Globus pallidus (tissue), 1 donor: ENCODE results near the gene C6orf89.
"Not testable (repeated sequence)": the region's sequence is repeated elsewhere in the genome, so short reads cannot be mapped to it uniquely, and the experiment has no call there.

Experiments used
- DNase-seq: peaks from one replicate; pipeline ENCODE4 v3.0.0-alpha.2; 2015; ENCODE audit warnings: low spot score

Gene C6orf89

GRCh38 chr6:36947570-36948351 is 62.0 kb downstream of the C6orf89 start:
- peak; percentile 98 for DNase-seq

DNA sequence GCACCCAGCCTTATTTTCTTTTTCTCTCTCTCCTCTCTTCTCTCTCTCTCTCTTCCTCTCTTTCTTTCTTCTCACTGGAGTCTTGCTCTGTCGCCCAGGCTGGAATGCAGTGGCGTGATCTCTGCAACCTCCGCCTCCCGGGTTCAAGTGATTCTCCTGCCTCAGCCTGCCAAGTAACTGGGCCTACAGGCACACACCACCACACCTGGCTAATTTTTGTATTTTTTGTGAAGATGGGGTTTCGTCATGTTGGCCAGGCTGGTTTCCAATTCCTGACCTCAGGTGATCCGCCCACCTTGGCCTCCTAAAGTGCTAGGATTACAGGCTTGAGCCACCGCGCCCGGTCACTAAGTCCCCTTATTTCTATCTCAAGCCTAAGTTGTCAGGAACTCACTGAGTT is 63.3 kb downstream of the C6orf89 start:
- not testable (repeated sequence) for DNase-seq

DNA sequence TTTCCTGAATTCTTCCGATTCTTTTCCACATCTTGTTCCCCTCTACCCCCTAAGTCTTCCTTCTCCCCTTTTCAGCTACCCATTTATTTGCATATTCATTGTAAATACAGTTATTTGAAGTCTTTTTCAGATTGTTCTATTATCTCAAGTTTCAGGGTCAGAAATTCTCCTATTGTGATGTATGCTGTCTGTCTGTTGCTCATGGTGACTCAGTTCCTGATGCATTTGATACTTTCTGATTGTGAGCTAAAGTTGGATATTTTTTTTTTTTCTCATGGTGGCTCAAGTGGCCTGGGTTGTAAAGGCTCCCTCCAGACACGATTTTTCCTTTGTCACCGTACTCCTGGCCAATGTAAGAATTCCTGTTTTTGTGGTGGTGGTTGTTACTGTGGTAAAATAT is 63.9 kb downstream of the C6orf89 start:
- no peak for DNase-seq

GRCh38 chr6:36953931-36954261 is 68.1 kb downstream of the C6orf89 start:
- DNase-seq = no peak

DNA sequence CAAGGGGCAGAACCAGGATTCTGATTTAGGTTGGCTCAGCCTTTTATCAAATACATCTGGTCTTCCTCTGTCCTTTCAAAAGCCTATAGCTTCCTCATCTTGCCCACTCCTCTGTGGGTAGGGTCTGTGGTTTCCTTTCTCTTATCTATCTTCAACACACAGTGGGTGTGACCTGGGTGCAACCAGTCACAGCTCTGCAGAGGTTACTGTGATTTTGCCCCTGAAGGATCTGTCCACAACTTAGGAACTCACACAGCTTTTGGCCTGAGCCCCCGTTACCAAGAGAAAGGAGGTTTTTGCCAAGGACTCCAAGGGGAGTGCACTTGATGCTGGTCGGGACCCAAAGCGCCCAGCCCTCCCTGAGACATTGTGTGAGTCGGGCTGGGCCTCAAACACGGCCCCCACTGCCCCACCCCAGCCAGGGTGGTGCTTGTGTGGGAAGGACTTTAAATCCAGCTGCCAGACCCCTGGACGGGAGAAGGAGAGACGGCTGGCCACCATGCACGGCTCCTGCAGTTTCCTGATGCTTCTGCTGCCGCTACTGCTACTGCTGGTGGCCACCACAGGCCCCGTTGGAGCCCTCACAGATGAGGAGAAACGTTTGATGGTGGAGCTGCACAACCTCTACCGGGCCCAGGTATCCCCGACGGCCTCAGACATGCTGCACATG is 68.6 kb downstream of the C6orf89 start, which contains the start of gene PI16:
TSS of gene PI16 (plus strand) at position 477 of the 670 bp plus-strand sequence. CDS start at position 500, 23 bp downstream.
- no peak for DNase-seq

DNA sequence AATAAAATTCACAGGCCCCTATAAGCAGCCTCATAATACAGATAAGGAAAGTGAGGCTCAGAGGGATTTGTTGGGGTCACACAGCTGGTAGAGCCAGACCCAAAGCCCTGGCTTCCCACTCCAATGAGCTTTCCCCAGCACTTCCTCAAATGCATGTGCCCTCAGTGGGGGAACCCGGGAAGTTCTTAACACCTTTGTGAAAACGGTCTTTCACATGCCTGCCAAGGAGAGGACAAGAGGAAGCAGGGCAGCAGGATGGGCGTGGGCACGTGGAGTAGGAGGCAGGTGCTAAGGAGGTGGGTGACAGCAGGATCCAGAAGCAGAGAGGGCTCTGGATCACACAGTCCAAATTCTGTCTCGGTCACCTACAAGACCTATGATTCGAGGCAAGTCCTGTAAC is 69.4 kb downstream of the C6orf89 start:
- no peak for DNase-seq

DNA sequence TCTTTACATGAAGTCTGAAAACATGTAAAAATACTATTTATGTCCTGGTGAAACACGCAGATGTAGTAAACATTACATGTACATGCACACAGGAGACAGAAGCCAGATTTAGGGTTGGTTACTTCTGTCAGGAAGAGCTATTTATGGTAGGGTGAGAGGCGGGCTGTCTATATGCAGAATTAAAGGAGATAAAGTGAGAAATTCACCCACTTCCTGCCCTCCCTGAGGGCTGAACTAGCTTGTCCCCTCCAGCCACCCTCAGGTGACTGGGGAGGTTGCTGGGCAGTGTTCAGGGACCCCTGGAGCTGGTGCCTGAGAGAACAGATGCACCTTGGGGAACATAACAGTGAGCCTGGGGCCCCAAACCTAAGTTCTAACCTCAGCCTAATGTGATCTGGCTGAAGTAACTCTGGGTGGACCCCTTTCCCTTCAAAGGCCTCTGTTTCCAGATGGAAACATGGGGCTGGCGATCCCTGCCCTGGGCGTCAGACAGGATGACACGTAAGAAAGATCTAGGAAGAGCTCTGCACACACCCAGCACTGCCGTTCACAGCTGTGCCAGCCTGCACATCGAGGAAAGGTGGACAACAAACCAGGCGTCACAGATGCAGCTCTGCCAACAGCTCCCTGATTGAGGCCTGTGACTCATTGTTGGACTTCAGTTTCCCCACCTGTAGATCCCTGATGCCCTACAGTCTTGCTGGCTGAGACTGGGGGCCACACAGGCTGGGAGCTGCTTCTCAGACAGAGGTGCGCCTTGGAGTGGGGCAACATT is 70.1 kb downstream of the C6orf89 start:
- no peak for DNase-seq

GRCh38 chr6:36956446-36956820 is 70.7 kb downstream of the C6orf89 start:
- no peak for DNase-seq

- DNase-seq = no peak
Measured at GRCh38 chr6:36957773-36958271, 72.1 kb downstream of the C6orf89 start.

- DNase-seq = no peak
Measured at GRCh38 chr6:36958775-36959554, 73.2 kb downstream of the C6orf89 start.

DNA sequence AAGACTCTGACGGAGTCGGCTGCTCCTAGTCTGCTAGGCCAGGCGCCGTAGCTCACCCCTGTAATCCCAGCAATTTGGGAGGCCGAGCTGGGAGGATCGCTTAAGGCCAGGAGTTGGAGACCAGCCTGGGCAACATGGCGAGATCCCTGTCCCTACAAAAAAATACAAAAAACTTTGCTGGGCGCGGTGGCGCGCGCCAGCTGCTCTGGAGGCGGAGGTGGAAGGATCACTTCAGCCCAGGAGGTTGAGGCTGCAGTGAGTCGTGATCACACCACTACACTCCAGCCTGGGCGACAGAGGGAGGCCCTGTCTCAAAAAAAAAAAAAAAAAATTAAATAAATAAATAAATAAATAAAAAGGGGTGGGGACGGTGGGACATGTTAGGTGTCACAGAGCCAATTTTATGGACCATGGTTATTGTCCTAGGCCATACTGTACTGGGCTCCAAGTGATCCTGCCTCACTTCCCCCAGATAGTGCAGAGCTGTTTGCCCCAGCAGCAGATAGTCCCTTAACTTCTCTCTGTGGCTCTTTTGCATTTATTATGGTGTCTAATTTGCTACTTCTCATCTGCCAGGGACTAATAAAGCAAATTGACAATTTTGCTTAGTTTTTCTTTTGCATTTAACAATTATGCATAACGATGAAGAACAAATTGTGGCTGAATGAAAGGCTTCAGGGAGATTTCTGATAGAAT is 74.0 kb downstream of the C6orf89 start:
- no peak for DNase-seq

DNA sequence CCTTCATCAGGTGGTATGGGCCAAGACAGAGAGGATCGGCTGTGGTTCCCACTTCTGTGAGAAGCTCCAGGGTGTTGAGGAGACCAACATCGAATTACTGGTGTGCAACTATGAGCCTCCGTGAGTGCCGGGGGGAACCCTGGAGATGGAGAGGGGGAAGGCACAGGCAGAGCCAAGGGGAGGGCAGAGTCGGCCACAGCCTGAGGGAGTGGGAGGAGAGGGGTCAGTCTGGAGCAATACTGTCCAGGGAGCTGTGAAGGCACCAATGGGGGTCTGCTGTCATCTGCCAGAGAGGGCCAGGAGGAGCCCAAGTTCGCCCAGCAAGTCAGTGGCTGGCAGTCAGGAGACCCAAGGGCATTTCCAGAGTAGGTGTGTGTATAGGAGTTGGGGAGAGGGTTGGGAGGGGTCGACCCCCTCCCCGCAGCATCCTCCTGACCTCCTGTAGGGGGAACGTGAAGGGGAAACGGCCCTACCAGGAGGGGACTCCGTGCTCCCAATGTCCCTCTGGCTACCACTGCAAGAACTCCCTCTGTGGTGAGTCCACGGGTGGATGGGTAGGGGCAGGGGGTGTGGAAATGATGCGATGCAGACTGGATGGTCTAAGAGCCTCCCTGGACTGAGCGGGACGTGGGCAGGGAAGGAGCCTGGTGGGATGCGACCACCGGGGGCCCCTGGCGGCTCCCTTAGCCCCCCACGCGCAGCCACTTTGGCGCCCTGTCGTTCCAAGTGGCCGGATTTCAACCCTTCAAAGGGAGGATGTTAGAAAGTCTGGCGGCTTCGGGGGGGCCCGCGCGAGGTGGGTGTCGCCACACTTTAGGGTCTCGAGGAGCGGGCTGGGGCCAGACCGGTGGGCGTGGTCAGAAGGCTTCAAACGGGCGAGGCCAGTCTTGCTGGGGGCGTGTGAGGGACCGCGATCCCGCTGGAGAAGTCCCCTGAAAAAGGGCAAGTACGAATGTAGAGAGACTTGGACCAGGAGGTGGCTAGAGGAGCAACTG is 76.0 kb downstream of the C6orf89 start:
- no peak for DNase-seq

- peak; percentile 70 for DNase-seq
Measured at GRCh38 chr6:36962874-36963273, 77.1 kb downstream of the C6orf89 start.

- no peak for DNase-seq
Measured at GRCh38 chr6:36963451-36964290, 77.9 kb downstream of the C6orf89 start.

GRCh38 chr6:36964349-36964748 is 78.6 kb downstream of the C6orf89 start:
- DNase-seq = no peak

- DNase-seq = no peak
Measured at GRCh38 chr6:36964908-36965307, 79.2 kb downstream of the C6orf89 start.

GRCh38 chr6:36967301-36967700 is 81.5 kb downstream of the C6orf89 start:
- no peak for DNase-seq

DNA sequence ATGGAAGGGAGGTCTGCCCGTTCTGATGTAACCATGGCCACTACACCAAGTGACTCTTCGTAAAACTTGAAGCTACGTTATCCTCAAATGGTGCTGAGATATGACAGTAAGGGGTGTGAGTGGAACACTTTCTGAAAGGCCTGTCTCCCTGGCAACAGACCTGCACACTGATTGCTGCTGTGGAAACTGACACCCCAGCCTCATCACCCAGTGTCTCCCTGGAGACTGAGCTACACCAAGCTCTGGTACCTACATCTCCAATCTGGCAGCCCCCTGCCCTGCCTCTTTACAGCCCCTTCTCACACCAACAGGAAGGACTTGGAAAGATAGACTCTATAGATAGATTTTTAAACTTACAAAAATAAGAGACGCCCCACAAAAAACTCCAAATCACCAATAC is 82.0 kb downstream of the C6orf89 start:
- no peak for DNase-seq
